NCI-H2029 treated with DMSO at 0.1 percent for 48 hours (cell line): ENCODE results near the gene PSMA3.

Source experiments
- DNase-seq: peaks from one replicate; lab custom pipeline; 2025; lab: John Stamatoyannopoulos, UW

Gene PSMA3

GRCh38 chr14:58299401-58300330 is 55.0 kb downstream of the PSMA3 start:
- DNase-seq = no peak

DNA sequence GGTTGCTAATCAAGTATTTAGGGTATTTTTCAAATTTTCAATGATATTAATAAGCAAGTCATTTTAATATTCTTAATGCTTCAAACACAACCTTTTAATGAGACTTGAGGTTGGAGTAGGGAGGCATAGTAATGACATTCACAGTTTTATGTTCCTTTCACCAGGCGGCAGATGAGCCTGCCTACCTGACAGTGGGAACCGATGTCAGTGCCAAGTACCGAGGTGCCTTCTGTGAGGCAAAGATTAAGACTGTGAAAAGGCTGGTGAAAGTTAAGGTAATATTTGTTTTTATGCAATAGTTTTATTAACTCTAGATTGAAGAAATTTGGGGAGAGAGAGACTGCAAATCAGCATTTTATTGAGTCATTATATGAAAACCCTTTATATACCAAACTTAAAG is 56.8 kb downstream of the PSMA3 start:
- DNase-seq = no peak

GRCh38 chr14:58305730-58306129 is 61.1 kb downstream of the PSMA3 start:
- no peak for DNase-seq

GRCh38 chr14:58307597-58308316 is 63.1 kb downstream of the PSMA3 start:
- DNase-seq = no peak

GRCh38 chr14:58309086-58309485 is 64.4 kb downstream of the PSMA3 start:
- DNase-seq = no peak

GRCh38 chr14:58313699-58314098 is 69.1 kb downstream of the PSMA3 start:
- DNase-seq = no peak

- no peak for DNase-seq
These were observed 71.0 kb downstream of the PSMA3 start for GRCh38 chr14:58315606-58316005.
